ENCODE measurements around the gene ST8SIA3.

ST8SIA3 gene

GRCh38 chr18:57352271-57352701, at the start of gene ST8SIA3:
ST8SIA3 (plus strand) TSS chr18:57352557; CDS start chr18:57352847, 290 bp downstream.
- no peak within 1 kb of the TSS for H3K4me3 ChIP-seq (ENCODE audit: low read depth, low read length)
- DNase-seq (ENCODE audit: low read depth) = no peak
- no peak for TF ChIP-seq CTCF (IDR thresholded peaks at IDR 0.05; ENCODE audit: control insufficient read depth, extremely low read depth, insufficient read depth)

- no peak for TF ChIP-seq CTCF (IDR thresholded peaks at IDR 0.05; ENCODE audit: control insufficient read depth, extremely low read depth, insufficient read depth)
- no peak overlapping the region for H3K4me3 ChIP-seq (ENCODE audit: low read depth, low read length)
- no peak for DNase-seq (ENCODE audit: low read depth)
Observed at GRCh38 chr18:57311472-57311871, 40.9 kb upstream of the ST8SIA3 start.

GRCh38 chr18:57312346-57313144, 39.8 kb upstream of the ST8SIA3 start:
- TF ChIP-seq CTCF (IDR thresholded peaks at IDR 0.05; ENCODE audit: control insufficient read depth, extremely low read depth, insufficient read depth) = no peak
- no peak overlapping the region for H3K4me3 ChIP-seq (ENCODE audit: low read depth, low read length)
- no peak for DNase-seq (ENCODE audit: low read depth)

- DNase-seq (ENCODE audit: low read depth) = no peak
- no peak for TF ChIP-seq CTCF (IDR thresholded peaks at IDR 0.05; ENCODE audit: control insufficient read depth, extremely low read depth, insufficient read depth)
- no peak overlapping the region for H3K4me3 ChIP-seq (ENCODE audit: low read depth, low read length)
Observed at GRCh38 chr18:57320603-57321002, 31.8 kb upstream of the ST8SIA3 start.

GRCh38 chr18:57325491-57326166, 26.7 kb upstream of the ST8SIA3 start:
- no peak for TF ChIP-seq CTCF (IDR thresholded peaks at IDR 0.05; ENCODE audit: control insufficient read depth, extremely low read depth, insufficient read depth)
- H3K4me3 ChIP-seq (ENCODE audit: low read depth, low read length) = no peak overlapping the region
- peak; percentile 42 for DNase-seq (ENCODE audit: low read depth)

GRCh38 chr18:57326718-57327323, 25.5 kb upstream of the ST8SIA3 start:
- no peak for DNase-seq (ENCODE audit: low read depth)
- no peak for TF ChIP-seq CTCF (IDR thresholded peaks at IDR 0.05; ENCODE audit: control insufficient read depth, extremely low read depth, insufficient read depth)
- no peak overlapping the region for H3K4me3 ChIP-seq (ENCODE audit: low read depth, low read length)
